Superior temporal gyrus (tissue), 1 donor: ENCODE data around the gene AMIGO1.

Source experiments
- DNase-seq: peaks from one replicate; pipeline ENCODE4 v3.0.0-alpha.2; 2016; ENCODE audit errors: extremely low spot score

Gene AMIGO1

DNA sequence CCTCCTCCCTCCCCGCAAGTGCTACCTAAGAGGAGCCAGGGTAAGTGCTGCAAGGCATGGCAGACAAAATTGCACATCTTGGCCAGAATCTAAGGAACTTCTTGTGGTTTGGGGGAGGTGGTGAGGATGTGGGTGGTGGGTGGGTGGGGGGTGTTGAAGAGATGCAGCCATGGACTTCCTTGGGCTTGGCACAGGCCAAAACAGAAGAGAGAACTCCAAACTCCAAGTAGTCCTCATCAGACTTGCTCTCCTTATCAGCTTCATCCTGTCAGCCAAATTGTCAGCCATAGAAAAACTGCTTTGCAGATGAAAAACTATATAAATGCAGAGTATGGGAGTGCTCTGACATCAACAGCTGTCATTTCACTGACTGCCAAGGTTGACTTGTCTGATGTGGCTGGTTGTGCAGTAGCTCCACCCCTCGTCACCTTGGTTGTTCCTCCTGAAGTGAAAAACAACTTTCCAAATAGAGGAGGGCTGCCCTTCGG is 7.1 kb downstream of the AMIGO1 start:
- no peak for DNase-seq

DNA sequence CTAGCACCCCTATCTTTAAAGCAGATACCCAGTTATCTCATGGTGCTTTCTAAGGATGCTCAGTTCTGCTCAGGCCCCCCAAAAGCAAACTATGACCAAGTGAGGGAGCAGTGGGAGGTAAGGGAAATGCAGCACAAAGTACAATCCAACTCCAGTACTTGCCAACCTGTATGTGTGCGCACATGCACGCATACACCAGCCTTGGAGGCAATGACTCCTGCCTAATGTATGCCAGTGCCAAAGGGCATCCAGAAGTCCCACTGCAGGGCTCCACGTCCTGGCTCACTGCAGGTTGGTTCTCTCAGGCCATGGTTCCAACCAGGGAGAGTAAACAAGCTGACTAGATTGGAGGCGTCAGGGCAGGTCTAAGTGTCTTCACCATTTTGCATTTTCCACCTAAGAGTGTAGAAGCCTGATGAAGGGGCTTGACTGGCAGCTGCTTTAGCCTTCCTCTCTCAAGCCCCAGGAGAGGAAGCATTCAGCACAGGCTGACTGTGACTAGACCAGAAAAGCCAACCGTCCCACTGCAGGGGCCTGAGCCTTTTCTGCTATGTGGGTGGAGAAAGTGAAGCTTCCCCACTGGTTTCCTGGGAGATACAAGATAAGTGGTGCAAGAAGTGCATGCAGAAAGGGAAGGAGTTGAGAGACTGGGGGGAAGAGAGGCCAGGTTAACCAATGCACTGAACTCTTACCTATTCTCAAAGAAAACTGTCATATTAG is 7.7 kb downstream of the AMIGO1 start:
- DNase-seq = no peak

DNA sequence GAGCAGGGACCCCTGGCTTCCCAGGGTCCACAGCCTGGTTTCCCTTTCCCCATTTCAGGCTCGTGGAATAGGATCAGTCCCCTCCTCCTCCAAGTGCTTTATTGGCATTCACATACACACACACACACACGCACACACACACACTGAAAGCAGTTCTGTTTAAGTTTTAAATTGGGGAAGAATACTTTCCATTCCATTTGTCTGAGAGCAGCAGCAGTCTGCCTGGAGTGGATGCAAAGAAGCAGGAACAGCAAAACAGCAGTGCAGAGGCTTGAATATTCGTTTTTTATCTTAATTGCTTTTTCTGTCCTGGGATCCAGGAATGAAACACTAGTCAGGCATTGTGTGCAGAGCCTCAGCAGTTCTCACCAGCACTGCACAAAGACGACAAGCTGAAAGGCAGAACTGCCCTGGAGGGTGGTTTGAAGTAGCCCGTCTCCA is 8.6 kb downstream of the AMIGO1 start:
- DNase-seq = no peak

DNA sequence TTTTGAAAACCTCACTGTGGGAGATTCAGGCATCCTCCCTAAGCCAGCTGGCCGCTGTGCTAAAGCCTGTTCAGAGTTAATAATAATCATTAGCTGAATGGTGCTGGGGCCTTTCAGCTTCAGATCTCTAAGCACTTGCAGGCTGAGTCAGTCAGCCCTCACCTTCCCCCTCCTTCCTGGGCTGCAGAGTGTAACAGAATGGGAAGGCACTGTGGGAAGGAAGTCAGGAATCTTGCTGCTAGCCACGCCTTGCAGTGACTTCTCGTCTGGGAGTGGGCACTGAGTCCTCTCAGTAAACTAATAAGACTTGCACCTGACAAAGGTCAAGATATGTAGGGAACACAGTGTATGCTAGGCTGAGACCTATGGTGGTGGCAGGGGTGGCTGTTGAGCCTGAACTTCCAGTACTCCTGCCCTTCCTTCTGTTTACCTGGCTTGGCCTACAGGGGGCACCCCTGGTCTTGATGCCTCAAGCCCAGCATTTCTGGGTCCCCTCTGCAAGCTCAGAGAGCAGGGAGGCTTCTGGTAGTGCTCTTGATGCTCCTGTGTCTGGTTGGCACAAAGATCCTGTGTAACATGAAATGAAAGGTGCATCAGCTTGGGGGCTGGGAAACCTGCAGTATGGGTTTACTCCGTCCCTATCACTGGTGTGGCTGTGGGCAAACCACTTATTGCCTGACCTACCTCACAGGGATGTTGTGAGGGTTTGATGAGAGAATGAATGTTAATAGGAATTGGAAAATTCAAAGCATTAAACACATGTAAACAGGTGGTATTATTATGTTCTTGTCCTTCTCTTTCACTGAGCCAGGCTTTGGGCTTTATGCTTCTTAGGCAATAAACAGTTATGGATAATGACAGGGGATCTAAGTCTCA is 9.6 kb downstream of the AMIGO1 start:
- no peak for DNase-seq

DNA sequence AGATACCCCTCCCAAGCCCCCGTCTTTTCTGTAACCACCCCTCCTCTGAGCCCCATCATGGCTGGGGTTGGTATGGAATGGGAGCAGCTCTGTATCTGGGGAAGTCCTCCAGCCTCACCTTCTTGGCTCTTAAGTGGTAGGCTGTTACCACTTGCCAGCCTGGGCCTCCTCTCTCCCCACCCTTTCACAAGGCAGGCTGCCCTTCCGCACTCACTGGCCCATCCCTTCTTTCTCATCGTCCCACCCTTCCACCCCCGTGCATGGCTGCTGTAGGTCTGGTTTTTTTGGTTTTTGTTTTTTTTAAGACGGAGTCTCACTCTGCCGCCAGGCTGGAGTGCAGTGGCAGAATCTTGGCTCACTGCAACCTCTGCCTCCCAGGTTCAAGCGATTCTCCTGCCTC is 10.4 kb downstream of the AMIGO1 start:
- DNase-seq = no peak

DNA sequence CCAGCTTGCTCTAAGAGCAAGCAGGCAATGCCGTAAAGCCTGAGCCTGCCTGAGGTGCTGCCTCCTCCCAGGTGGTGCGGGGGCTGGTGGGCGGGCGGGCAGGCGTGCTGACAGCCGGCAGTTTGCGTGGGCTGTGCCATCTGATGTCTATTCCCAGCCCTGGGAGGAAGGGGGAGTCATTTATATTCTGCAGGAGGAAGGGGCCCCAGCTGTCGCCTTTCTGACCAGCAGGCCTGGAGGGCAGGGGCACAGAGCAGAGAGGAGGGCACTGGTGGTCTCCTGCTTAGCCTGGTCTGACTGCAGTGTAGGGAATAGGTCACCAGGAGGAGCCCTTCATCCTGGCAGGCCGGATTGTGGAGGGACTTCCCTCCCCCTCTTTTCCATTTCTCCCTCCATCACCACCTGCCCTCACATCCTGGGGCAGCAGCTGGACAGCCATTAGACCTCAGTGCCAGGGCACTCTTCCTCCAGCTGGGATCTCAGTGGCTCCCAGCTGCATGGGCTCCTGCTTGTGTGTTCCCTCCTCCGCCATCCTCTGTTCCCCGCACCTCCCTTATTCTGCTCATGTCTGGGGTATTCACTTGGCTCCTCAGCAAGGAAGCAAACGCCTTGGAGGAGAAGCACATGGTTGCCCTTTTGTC is 11.2 kb downstream of the AMIGO1 start:
- no peak for DNase-seq

DNA sequence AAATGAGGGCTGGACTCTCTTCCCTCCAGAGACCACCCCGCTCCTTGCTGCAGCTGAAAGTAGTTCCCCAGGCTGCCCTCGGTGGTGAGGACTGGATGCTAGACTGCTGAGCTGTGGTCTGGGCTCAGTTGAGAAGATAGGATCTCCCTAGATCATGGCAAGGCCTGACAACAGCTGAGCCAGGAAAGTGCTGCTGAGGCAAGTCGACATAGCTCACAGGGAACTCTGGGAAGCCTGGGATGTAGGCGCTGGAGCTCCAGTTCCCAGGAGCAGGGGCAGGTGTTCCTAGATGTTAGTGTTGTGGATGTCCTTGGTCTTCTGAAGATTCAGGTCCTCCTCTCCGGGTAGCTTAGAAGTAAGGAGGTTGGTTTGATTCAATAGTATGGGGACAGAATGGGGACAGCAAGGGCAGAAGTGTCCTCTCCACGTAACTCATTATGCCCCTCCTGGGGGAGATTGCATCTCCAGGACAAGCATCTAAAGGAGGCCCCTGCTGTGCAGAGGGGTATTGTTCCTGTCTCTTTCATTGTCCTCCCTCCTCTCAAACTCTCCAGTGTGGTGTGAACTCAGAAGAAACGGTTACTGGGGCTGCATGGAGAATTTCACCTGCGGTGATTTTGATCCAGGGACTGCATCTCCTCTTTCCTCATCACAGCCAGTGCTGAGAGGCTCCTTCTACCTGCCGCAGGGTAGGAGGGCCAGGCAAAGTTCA is 11.9 kb downstream of the AMIGO1 start:
- no peak for DNase-seq

DNA sequence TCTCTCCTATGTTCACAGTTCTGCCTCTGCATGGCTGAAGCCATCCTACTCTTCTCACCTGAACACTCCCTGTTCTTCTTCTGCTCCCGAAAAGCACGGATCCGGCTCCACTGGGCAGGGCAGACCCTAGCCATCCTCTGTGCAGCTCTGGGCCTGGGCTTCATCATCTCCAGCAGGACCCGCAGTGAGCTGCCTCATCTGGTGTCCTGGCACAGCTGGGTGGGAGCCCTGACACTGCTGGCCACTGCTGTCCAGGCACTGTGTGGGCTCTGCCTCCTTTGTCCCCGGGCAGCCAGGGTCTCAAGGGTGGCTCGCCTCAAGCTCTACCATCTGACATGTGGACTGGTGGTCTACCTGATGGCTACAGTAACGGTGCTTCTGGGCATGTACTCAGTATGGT is 13.8 kb downstream of the AMIGO1 start:
- no peak for DNase-seq

DNA sequence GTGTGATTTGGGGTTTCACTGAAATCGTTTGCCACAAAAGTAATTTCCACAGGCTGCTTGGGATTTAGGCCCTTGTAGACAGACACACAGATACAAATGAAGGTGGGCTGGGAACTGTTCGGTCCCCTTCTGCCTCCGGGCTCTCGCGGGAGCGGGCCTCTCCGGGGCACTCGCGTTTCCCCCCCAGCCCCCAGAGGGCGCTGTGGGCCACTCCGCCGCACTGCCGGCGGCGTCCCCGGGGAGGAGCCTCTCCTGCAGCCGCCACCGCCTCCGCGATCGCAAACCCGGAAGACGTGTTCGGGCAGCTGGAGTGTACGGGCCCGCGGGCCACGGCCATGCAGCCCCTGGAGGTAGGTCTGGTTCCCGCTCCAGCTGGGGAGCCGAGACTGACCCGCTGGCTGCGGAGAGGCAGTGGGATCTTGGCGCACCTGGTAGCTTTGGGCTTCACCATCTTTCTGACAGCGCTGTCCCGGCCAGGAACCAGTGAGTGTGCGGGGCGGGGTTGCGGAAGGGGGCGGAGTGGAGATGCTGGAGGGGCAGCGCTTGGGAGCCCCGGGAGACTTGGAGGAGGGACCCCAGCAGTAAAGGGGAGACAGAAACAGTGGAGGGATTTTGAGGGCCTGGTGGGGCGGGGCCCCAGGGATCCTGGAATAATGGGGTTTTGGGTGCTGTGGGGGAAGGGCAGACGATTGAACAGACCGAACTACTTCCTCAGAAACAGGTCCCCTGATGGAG is 15.6 kb downstream of the AMIGO1 start, which contains the start of gene CYB561D1:
Gene CYB561D1 (plus strand): TSS at position 290 of the 735 bp plus-strand sequence. CDS start 46 bp downstream, at position 336.
- DNase-seq = peak; percentile 88

DNA sequence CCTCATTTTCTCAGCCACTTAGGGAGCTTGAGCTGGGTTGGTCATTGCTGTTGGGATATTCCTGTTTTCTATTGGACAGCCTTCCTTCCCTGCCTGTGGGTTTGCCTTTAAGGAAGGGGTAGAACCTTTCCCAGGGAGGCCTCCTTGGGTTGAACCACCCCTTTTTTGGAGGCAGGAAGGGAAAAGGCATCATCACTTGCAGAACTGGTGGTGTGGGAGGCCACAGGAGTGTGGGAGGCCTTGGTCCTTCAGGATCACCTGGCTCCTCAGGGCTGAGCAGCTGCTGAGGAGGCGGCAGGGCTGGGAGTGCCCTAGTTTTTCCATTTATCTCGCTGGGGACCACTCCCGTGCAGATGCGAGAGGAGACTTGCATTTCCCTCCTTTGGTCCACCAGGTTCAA is 16.3 kb downstream of the AMIGO1 start:
- DNase-seq = no peak

DNA sequence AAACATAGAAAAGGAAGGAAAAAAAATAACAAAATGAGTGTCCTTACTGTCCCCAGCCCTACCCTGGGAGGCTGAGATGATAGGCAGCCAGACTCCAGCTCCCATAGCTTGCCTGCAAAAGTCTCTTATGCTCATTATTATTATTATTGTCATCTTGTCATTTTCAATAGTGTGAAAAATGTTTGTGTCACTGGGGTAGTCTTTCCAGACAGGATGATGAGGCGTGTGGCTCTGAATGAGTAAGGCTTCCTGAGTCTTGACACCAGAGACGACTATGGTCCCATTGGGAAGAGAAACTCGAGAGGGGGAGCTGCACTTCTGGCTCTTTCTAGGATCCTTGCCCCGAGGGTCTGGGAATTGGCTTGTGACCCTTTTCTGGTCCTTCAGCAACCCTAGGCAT is 16.7 kb downstream of the AMIGO1 start:
- DNase-seq = no peak

DNA sequence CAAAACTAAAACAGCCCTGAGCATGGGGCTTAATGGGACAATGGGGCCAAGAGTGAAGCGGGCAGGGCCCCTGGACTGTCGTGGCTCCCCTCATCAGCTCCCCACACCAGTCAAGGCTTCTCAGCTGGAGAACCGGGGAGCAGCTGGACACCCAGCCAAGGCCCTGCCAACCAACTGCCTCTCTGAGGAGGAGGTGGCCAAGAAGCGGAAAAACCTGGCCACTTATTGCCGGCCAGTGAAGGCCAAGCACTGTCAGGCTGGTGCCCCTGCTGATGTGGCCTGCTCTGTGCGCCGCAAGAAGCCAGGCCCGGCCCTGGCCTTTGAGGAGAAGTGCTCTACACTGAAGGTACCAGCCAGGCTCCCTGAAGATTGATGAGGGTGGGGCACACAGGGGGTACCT is 18.2 kb downstream of the AMIGO1 start:
- no peak for DNase-seq

DNA sequence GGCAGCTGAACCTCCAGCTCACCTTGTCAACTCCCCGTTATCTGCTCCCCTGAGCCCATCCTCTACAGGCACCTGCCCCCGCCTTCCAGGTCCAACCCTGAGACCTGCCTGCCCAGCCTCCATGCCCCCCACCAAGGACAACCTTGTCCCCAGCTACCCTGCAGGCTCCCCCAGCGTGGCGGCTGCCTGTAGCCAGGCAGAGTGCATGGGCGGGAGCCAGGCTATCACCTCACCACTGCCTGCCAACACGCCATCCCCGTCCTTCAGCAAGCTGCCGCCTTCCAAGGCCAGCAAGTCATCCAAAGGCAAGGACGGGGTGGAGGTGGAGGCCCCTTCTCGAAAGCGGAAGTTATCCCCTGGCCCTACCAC is 18.6 kb downstream of the AMIGO1 start:
- no peak for DNase-seq

DNA sequence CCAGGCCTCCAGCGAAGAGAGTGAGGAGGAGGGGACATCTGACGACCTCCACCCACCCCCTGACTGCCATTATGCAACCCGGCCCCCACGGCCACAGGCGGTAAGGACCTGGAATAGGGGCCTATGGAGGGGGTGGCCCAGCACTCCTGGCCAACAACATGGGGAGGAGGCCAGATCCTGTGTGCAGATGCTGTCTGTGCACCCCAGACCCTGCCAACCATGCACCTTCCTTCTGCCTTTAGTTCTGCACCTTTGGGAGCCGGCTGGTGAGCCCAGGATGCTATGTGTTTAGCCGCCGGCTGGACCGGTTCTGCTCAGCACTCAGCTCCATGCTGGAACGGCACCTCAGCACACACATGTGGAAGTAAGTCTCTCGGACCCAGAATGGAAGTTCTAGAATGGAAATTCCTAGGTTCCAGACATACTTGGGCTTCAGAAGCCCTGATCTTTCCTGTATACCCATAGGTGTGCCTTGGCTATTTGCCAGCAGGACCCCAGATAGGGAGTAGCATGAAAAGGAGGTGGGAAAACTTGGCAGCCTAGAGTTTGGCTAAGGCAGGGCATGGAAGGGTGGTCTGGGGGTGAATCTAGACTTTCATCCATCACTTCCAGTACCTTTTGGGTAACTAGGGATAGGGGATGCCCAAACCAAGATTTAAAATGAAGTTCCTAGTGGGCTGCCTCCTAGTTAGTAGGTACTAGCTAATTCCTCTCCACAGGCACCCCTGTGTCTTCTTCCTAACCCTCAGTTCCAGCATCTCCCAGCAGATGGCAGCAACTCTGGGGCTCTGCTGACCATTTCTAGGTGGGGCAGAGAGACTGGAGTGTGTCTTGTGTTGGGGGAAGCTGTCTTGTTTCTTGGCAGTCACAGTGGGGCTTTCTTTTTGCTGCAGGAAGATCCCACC is 19.2 kb downstream of the AMIGO1 start:
- peak; percentile 93 for DNase-seq

DNA sequence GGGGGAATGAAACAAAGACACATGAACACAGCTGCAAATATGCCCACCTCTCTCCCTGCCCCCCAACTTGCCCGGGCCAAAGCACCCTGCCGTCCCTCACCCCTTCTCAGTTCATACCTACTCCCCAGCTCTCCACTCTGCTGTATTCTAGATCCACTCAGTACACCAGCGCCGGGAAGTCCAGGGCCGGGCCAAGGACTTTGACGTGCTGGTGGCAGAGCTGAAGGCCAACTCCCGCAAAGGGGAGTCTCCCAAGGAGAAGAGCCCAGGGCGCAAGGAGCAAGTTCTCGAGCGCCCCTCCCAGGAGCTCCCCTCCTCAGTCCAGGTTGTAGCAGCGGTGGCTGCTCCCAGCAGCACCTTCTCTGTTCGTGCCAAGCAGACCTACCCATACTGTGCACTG is 20.8 kb downstream of the AMIGO1 start:
- no peak for DNase-seq

DNA sequence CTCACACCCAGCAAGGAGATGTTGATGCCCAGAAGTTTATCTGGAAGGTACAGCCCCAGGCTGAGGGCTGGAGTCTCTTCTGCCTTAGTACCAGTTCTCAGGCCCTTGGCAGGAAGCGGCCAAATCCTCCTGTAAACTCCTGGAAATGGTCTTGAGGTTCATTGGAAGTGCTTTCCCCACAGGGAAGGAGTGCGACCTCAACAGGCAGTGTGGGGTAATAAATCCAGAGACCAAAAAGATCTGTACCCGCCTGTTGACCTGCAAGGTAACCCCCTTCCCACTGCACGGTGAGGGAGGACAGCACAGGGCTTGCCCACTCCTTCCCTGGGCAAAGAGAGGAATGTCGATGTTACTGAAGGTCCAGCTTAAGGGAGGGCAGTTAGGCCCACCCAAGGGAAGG is 21.3 kb downstream of the AMIGO1 start:
- DNase-seq = no peak

DNA sequence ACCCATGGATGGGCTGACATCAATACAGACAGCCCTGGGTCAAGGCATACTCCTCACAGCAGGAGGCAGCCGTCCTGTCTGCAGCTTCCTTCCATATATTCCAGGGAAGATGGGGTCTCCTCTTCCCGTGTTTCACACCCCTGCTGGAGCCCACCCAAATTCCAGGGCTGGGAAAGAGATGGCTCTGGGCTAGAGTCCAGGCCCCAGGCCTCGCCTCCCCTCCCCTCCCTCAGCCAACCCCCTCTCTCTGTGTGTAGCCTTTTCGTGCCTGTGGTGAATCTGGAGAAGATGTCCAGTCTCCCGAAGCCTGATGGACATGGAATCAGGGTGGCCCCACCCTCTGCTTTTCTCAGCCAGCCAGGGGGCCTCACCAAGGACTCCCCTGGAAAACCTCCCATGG is 22.3 kb downstream of the AMIGO1 start:
- DNase-seq = no peak

DNA sequence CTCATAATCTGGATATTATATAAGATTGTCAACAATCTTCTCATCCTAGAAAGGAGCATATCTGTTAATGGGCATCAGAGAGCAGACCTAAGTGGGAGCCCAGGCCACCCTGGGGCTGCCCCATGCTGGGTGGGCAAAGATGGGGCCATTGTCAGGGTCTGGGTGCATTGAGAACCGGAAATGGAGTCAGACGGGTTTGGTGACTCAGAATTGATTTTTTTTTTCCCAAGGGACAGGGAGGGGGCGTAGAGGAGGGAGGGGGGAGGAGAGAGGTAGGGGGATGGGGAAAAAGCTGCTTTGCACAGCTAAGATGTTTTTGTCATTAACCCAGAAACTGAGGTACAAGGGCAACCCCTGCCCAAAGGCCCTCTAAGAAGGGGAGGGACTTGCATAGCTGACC is 24.5 kb downstream of the AMIGO1 start:
- no peak for DNase-seq

DNA sequence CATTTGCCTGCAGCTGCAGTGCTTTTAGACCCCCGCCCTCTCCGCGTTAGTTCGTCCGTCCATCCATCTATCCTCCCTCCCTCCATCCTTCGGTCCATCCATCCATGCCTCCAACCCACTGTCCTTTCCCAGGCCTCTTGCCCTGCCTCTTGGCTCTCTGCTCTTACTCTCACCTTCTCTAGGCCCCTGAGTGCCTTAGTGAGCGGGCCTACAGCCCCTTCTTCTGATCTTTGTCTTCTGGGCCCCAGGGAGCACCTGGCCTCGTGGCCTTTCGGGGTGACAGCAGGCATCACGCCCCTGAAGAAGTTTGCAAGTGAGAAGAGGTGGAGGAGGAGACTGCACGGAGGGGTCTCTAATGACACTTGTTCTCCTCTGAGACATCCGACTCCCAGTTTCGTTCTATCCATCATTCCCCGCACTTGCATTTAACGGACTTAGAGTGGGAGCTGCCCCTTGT is 25.0 kb downstream of the AMIGO1 start:
- DNase-seq = no peak
